Measurements from ENCODE around the gene MRPL27. TPM values are rescaled to one million over a fixed set of nuclear protein-coding genes. Genes with fewer than 3 reads are reported as not detected.
"Not testable (repeated sequence)": the region's sequence is repeated elsewhere in the genome, so short reads cannot be mapped to it uniquely, and the experiment has no call there.

MRPL27 gene
- total RNA-seq, 1 donor from 2014 or later = 57.5 TPM

DNA sequence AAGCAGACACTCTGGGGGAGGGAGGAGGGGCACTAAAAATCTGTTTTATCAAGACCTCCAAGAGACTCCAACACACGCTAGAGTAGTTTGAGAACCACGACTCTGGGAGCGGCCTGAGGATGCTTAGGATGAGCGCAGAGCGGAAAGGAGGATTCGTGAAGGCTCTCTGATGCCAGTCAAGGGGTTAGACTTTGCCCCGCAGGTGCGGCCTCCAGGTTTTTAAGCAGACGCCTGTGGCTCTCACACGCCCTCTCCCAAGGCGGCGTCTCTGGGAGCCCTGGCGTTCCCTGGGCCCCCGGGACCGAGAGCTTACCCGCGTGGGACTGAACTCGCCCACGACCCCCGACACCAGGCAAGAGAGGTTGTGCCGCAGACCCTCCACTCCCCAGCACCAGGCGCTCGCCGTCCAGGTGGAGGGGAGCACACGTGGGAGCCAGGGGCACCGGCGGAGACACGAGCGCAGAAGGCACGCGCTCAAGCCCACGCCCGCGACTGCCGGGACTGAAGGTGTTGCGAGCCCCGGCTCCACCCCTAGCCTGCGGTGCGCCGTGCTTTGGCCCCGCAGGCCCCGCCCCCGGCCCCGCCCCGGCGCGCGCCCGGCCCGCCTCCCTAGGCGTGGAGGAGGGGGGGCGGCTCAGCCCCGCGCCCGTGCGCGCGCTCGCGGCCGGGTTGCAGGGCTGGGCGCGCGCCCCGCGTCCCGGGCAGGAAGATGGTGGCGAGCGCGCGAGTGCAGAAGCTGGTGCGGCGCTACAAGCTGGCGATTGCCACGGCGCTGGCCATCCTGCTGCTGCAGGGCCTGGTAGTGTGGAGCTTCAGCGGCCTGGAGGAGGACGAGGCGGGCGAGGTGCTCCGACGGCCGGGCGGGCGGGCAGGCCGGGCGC is 27.3 kb downstream of the MRPL27 start, which contains the start of gene XYLT2:
XYLT2 (plus strand) TSS at position 695 of the 881 bp plus-strand sequence; CDS start at position 710, 15 bp downstream.
- H3K4me3 Mint-ChIP-seq = peak within 1 kb of the TSS; percentile 91
- TF ChIP-seq, protein P1, sequence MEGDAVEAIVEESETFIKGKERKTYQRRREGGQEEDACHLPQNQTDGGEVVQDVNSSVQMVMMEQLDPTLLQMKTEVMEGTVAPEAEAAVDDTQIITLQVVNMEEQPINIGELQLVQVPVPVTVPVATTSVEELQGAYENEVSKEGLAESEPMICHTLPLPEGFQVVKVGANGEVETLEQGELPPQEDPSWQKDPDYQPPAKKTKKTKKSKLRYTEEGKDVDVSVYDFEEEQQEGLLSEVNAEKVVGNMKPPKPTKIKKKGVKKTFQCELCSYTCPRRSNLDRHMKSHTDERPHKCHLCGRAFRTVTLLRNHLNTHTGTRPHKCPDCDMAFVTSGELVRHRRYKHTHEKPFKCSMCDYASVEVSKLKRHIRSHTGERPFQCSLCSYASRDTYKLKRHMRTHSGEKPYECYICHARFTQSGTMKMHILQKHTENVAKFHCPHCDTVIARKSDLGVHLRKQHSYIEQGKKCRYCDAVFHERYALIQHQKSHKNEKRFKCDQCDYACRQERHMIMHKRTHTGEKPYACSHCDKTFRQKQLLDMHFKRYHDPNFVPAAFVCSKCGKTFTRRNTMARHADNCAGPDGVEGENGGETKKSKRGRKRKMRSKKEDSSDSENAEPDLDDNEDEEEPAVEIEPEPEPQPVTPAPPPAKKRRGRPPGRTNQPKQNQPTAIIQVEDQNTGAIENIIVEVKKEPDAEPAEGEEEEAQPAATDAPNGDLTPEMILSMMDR (IDR thresholded peaks at IDR 0.05; ENCODE audit: unreplicated experiment) = no peak
- no peaks in the 10 kb centered on the region for H3K9me3 Mint-ChIP-seq

DNA sequence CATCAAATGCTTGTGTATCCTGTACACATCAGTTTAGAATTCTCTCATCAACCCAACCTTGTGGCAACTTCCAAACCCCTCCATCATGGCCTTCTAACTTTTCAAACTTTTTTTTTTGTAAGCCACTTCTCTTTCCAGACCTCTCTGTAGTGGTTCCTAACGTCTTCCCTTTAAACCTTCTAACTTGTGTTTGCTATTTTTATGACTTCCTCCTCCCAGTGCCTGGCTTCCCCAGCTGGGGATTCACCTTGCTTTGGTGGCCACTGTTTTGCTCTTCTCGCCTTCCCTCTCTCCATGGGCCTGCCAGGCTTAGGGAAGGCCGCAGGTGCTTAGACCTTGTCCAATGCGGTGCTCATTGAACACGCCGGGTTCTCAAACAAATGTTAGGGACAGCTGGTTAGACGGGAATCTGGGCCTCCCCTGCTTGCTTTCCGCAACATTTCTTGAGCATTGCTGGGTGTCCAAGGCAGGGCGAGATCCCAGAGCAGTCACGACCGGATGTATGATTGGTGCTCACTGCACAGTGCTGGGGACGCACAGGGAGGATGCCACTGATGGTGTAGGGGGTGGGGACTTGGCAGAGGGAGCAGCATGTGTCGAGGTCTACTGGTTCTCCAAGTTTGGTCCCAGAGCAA is 28.1 kb downstream of the MRPL27 start:
- TF ChIP-seq, protein P1 (IDR thresholded peaks at IDR 0.05; ENCODE audit: unreplicated experiment) = no peak
- Mint-ChIP-seq H3K27ac (no peak overlapping the region), H3K27me3 (ENCODE audit: low read depth) (no peaks in the 10 kb centered on the region), H3K36me3 (no peaks in the 10 kb centered on the region), H3K4me1 (peaks cover 22% of the 10 kb centered on the region), H3K4me3 (peak overlapping the region; percentile 73), H3K9me3 (no peaks in the 10 kb centered on the region)
- DNase-seq (ENCODE audit: low spot score in 2 of 2, unreplicated experiment in 2 of 2) = no peak

More for the DNA sequence above, 27.3 kb downstream of the MRPL27 start, which contains the start of gene XYLT2:
- H3K36me3 Mint-ChIP-seq = no peaks in the 10 kb centered on the region
- H3K4me1 Mint-ChIP-seq = peaks cover 22% of the 10 kb centered on the region
- DNase-seq (ENCODE audit: low spot score in 2 of 2, unreplicated experiment in 2 of 2) = peak; percentile 85 to 91
- peak within 1 kb of the TSS; percentile 76 for H3K27ac Mint-ChIP-seq
- no peaks in the 10 kb centered on the region for H3K27me3 Mint-ChIP-seq (ENCODE audit: low read depth)

- TF ChIP-seq, protein P1 (IDR thresholded peaks at IDR 0.05; ENCODE audit: unreplicated experiment) = no peak
- Mint-ChIP-seq H3K4me3 (no peak overlapping the region), H3K9me3 (peaks cover 13% of the 10 kb centered on the region), H3K36me3 (no peaks in the 10 kb centered on the region), H3K27ac (no peak overlapping the region), H3K27me3 (ENCODE audit: low read depth) (no peaks in the 10 kb centered on the region), H3K4me1 (no peaks in the 10 kb centered on the region)
- no peak for DNase-seq (ENCODE audit: low spot score in 2 of 2, unreplicated experiment in 2 of 2)
Measured at GRCh38 chr17:50339381-50339780, 33.6 kb downstream of the MRPL27 start.

DNA sequence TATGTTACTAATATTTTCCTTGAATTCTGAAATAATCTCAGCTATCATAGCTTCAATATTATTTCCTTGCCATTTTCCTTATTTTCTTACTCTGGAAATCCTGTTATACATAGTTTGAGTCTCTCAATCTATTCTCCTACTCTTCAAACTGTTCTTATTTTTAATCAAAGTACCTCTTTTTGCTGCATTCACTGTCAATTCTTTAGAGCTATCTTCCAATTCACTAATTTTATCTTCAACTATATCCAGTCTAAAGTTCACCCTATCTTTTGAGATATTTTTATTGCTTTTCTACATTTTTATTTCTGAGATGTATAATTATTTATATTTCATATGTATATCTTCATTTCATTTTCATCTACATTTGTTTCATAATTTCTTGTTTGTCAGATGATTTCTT is 34.3 kb downstream of the MRPL27 start:
- no peak for DNase-seq (ENCODE audit: low spot score in 2 of 2, unreplicated experiment in 2 of 2)
- TF ChIP-seq, protein P1 (IDR thresholded peaks at IDR 0.05; ENCODE audit: unreplicated experiment) = no peak
- Mint-ChIP-seq H3K4me1 (no peaks in the 10 kb centered on the region), H3K27ac (no peak overlapping the region), H3K36me3 (no peaks in the 10 kb centered on the region), H3K4me3 (no peak overlapping the region), H3K9me3 (peaks cover 13% of the 10 kb centered on the region), H3K27me3 (ENCODE audit: low read depth) (no peaks in the 10 kb centered on the region)

DNA sequence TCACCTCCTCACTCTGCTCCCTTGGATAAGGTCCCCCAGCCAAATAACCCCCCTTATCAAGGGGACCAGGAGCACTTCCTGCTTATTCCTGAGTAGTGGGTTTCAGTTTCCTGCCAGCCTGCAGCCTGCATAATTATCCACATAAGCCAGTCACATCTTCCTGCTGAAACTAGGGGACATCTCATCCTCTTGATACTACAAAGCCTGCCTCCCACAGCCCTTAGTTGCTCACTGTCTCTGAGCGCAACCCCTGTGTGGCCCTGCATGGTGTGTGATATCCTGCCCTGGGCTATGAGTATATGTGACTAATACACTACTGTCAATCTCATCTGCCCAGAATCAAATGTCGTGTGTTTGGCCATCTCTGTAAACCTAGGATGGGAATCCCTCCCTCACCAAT is 35.0 kb downstream of the MRPL27 start:
- peaks cover 13% of the 10 kb centered on the region for H3K9me3 Mint-ChIP-seq
- H3K4me1 Mint-ChIP-seq = peaks cover 3% of the 10 kb centered on the region
- H3K36me3 Mint-ChIP-seq = no peaks in the 10 kb centered on the region
- no peak for DNase-seq (ENCODE audit: low spot score in 2 of 2, unreplicated experiment in 2 of 2)
- H3K27me3 Mint-ChIP-seq (ENCODE audit: low read depth) = no peaks in the 10 kb centered on the region
- TF ChIP-seq, protein P1 (IDR thresholded peaks at IDR 0.05; ENCODE audit: unreplicated experiment) = no peak
- no peak overlapping the region for H3K27ac Mint-ChIP-seq
- H3K4me3 Mint-ChIP-seq = no peak overlapping the region

DNA sequence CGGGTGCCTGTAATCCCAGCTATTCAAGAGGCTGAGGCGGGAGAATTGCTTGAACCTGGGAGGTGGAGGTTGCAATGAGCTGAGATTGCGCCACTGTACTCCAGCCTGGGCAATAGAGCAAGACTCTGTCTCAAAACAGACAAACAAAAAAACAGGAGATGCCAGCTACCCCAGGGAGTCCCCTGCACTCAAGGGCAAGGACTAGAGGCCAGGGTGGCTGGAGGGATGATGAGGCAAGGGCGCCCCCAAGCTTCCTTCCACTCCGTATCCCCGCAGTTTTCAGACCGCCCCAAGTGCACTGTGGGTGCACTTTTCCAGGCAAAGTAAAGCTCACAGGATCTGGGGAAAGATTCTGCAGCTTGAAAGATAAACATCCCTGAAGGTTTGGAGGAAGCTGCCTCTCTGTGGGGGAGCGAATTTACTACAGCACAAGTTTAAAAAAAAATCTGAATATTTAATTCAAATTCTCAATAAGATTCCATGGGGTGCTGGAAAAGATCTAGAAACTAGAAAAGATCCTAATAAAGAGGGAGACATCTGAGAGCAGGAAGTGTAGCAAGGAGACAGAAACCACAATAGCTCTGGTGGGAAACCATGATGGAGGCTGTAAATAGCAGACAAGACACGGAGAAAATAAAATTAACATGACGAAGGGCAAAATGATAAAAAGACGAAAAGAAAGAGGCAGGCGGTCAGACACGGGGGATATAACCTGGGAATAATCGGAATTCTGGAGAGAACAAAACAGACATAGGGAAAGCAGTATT is 39.5 kb downstream of the MRPL27 start:
- H3K9me3 Mint-ChIP-seq; DNase-seq (ENCODE audit: low spot score in 2 of 2, unreplicated experiment in 2 of 2); H3K27me3 Mint-ChIP-seq (ENCODE audit: low read depth); H3K4me3 Mint-ChIP-seq; H3K36me3 Mint-ChIP-seq; H3K4me1 Mint-ChIP-seq: not testable (repeated sequence)
- H3K27ac Mint-ChIP-seq = peak overlapping the region; percentile 47

Data from mesothelial cell of epicardium (in vitro differentiated cells).